ENCODE results near the gene NDUFB4.
"Not testable (repeated sequence)": the region's sequence is repeated elsewhere in the genome, so short reads cannot be mapped to it uniquely, and the experiment has no call there.

The NDUFB4 gene

DNA sequence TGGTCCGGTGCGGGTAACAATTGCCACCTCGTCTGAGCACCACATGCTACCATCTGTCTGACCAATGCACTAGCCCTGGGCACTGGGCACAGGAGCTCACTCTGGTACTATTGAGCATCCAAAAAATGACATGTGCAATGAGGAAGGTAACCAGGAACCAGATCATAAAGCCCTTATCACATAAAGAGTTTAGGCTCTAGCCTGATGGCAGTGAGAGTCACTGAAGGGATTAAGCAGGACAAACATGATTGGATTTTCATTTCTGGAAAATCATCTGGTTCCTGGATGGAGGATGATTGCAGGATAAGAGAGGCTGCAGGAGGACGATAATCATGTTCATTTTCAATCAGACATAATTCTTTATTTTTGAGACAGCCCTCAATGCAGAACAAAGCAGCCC lies 12.4 kb downstream of the NDUFB4 start (continued):
- no peak for TF ChIP-seq ZNF221 (tag by site-specific recombination; IDR thresholded peaks at IDR 0.05; ENCODE audit: borderline replicate concordance)
- no peak for TF ChIP-seq ZNF214 (tag by site-specific recombination; IDR thresholded peaks at IDR 0.05; ENCODE audit: borderline replicate concordance)
- TF ChIP-seq, protein P1, sequence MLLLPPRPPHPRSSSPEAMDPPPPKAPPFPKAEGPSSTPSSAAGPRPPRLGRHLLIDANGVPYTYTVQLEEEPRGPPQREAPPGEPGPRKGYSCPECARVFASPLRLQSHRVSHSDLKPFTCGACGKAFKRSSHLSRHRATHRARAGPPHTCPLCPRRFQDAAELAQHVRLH (tag by site-specific recombination; IDR thresholded peaks at IDR 0.05), result no peak
- TF ChIP-seq ZNF16 (tag by site-specific recombination; IDR thresholded peaks at IDR 0.05; ENCODE audit: low read depth), result no peak
- no peak for TF ChIP-seq ZNF391 (tag by site-specific recombination; IDR thresholded peaks at IDR 0.05; ENCODE audit: borderline replicate concordance, low read depth)

DNA sequence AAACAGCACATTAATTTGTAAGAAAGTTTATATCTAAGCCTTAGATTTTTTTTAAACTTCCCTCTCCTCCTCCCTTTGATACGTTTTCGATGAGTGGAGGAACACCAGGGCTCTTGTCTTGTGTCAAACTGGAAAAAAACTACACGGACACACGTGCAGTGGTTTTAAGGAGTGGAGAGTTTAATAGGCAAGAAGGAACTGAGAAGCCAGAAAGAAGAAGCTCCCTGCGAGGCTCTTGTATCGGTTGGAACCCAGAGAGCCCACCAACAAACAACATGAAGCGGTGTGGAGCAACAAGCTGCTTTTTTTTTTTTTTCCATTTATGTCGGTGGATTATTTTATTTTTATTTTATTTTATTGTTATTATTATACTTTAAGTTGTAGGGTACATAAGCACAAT lies 18.6 kb downstream of the NDUFB4 start:
- Histone ChIP-seq H3K36me3 (ENCODE audit: control insufficient read depth in 2 of 2, insufficient read depth in 1 of 2, low read length in 2 of 2) (no peaks in the 10 kb centered on the region), H3K4me1 (ENCODE audit: control insufficient read depth, insufficient read depth, low read length) (no peaks in the 10 kb centered on the region), H3K4me3 (ENCODE audit: low read depth, low read length) (no peak overlapping the region), H3K27ac (ENCODE audit: extremely low read depth, low read depth, low read length) (no peak overlapping the region), H3K9me3 (ENCODE audit: control insufficient read depth, insufficient read depth, low read depth, low read length) (no peaks in the 10 kb centered on the region)
- POLR2A ChIA-PET, result no interaction called here
- TF ChIP-seq FEZF1 (tag by site-specific recombination; IDR thresholded peaks at IDR 0.05) (no peak), ZNF302 (tag by site-specific recombination; IDR thresholded peaks at IDR 0.05; ENCODE audit: low read depth) (no peak), BCL11B (tag by site-specific recombination; IDR thresholded peaks at IDR 0.05; ENCODE audit: low read depth) (no peak), ZNF677 (tag by site-specific recombination; IDR thresholded peaks at IDR 0.05) (no peak), ZNF623 (tag by site-specific recombination; IDR thresholded peaks at IDR 0.05) (no peak)
- TF ChIP-seq, protein P2, sequence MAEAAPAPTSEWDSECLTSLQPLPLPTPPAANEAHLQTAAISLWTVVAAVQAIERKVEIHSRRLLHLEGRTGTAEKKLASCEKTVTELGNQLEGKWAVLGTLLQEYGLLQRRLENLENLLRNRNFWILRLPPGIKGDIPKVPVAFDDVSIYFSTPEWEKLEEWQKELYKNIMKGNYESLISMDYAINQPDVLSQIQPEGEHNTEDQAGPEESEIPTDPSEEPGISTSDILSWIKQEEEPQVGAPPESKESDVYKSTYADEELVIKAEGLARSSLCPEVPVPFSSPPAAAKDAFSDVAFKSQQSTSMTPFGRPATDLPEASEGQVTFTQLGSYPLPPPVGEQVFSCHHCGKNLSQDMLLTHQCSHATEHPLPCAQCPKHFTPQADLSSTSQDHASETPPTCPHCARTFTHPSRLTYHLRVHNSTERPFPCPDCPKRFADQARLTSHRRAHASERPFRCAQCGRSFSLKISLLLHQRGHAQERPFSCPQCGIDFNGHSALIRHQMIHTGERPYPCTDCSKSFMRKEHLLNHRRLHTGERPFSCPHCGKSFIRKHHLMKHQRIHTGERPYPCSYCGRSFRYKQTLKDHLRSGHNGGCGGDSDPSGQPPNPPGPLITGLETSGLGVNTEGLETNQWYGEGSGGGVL (tag by site-specific recombination; IDR thresholded peaks at IDR 0.05), result no peak
- CTCF ChIA-PET, result no interaction called here

DNA sequence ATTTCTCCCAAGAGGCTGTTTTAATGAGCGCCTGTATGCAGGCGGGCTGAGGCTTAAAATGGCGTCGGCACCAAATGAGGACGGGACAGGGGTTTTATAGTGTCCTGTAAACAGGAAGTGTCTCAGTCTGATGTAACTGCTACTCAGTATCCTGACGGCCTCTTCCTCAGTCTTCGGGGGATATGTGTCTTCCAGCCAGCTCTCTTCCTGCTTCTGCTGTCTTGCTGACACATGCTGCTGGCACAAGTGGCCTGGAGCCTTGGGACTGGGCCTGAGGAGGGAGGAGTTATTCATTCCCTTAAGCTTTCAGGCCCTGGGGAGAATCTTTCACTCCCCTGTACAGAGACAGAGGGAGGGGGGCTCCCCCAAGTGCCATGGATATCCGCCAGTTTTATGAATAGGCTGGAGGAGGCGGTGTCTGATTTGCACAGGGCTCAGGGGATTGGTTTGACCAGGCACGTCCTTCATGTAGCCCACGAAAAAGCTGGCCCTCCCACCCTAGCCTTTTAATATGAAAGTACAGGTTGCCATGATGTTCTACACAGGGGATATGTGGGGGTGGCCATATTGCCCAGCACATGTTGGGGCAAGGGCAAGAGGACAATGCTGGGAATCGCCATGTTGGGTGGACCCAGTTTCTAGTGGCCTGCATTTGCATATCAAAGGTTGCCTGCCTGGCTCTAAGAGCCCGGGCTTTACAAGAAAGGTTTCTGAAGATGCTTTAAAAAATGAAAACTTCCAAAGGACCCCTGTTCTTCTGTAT lies 19.9 kb downstream of the NDUFB4 start:
- no peaks in the 10 kb centered on the region for H3K9me3 ChIP-seq (ENCODE audit: control insufficient read depth, insufficient read depth, low read depth, low read length)
- H3K4me1 ChIP-seq (ENCODE audit: control insufficient read depth, insufficient read depth, low read length), result no peaks in the 10 kb centered on the region
- ChIA-PET POLR2A (no interaction called here), CTCF (no interaction called here)
- H3K4me3 ChIP-seq (ENCODE audit: low read depth, low read length), result no peak overlapping the region
- no peak for TF ChIP-seq ZNF324 (tag by site-specific recombination; IDR thresholded peaks at IDR 0.05)
- no peak for TF ChIP-seq GFI1B (tag by site-specific recombination; IDR thresholded peaks at IDR 0.05)
- H3K27ac ChIP-seq (ENCODE audit: extremely low read depth, low read depth, low read length), result no peak overlapping the region
- no peaks in the 10 kb centered on the region for H3K36me3 ChIP-seq (ENCODE audit: control insufficient read depth in 2 of 2, insufficient read depth in 1 of 2, low read length in 2 of 2)

DNA sequence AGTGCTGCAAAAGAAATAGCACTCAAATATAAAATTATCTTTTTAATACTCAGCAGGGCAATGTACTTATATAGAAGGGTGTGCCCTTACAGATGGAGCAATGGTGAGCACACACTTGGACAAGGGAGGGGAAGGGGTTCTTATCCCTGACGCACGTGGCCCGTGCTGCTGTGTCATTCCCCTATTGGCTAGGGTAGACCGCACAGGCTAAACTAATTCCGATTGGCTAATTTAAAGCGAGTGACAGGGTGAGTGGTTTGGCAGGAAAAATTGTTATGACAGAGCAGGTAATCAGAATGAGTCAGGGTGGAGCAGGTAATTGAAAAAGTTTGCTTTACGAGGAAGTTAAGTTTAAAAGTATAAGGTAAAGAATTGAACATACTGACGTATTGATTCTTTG lies 20.6 kb downstream of the NDUFB4 start:
- H3K27ac ChIP-seq (ENCODE audit: extremely low read depth, low read depth, low read length); H3K36me3 ChIP-seq (ENCODE audit: control insufficient read depth in 2 of 2, insufficient read depth in 1 of 2, low read length in 2 of 2); H3K9me3 ChIP-seq (ENCODE audit: control insufficient read depth, insufficient read depth, low read depth, low read length); H3K4me3 ChIP-seq (ENCODE audit: low read depth, low read length); POLR2A ChIA-PET; H3K4me1 ChIP-seq (ENCODE audit: control insufficient read depth, insufficient read depth, low read length): not testable (repeated sequence)
- CTCF ChIA-PET, result interaction anchor here (0.6 kb wide), 1 partner anchor 178 kb away, joined by 3 read pairs; no protein-coding TSS in a partner anchor

DNA sequence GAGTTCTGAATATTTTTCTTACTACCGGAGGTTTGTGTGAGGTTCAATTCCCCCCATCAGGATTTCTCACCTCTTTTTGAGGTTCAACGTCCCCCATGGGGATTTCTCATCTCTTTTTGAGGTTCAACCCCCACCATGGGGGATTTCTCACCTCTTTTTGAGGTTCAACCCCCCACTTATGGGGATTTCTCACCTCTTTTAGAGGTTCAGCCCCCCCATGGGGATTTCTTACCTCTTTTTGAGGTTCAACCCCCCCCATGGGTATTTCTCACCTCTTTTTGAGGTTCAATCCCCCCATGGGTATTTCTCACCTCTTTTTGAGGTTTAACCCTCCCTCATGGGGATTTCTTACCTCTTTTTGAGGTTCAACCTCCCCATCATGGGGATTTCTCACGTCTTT lies 26.3 kb downstream of the NDUFB4 start:
- Histone ChIP-seq H3K36me3 (ENCODE audit: control insufficient read depth in 2 of 2, insufficient read depth in 1 of 2, low read length in 2 of 2) (no peaks in the 10 kb centered on the region), H3K27ac (ENCODE audit: extremely low read depth, low read depth, low read length) (no peak overlapping the region), H3K9me3 (ENCODE audit: control insufficient read depth, insufficient read depth, low read depth, low read length) (no peaks in the 10 kb centered on the region), H3K4me3 (ENCODE audit: low read depth, low read length) (no peak overlapping the region), H3K4me1 (ENCODE audit: control insufficient read depth, insufficient read depth, low read length) (no peaks in the 10 kb centered on the region)
- ChIA-PET POLR2A (no interaction called here), CTCF (interaction anchor here (0.6 kb wide), 1 partner anchor 41 kb away, joined by 3 read pairs; no protein-coding TSS in a partner anchor)
- TF ChIP-seq ZNF785 (tag by site-specific recombination; IDR thresholded peaks at IDR 0.05) (no peak), ZNF791 (tag by site-specific recombination; IDR thresholded peaks at IDR 0.05) (no peak), ZNF324 (tag by site-specific recombination; IDR thresholded peaks at IDR 0.05) (no peak), RBAK (tag by site-specific recombination; IDR thresholded peaks at IDR 0.05) (no peak), REPIN1 (tag by site-specific recombination; IDR thresholded peaks at IDR 0.05; ENCODE audit: low read depth) (no peak), ZNF121 (tag by site-specific recombination; IDR thresholded peaks at IDR 0.05) (no peak)

Measured in HEK293 (cell line).